PC-3 (cell line): ENCODE measurements around the gene CDH11.

Experiments
- CTCF ChIP-seq: fragments of 300-600 bp; sonication (generic); conservative IDR thresholded peaks from 2 replicates; pipeline ENCODE4 v1.5.1; 2017; ENCODE audit warnings: antibody characterized with exemption, low read depth, mild to moderate bottlenecking, low read length
- EZH2 ChIP-seq: fragments of 300-600 bp; sonication (generic); IDR thresholded peaks from one replicate; pipeline ENCODE4 v1.6.1; 2017; ENCODE audit warnings: antibody characterized with exemption, mild to moderate bottlenecking, low read length; ENCODE audit not compliant: unreplicated experiment
- EZH2phosphoT487 ChIP-seq: fragments of 300-600 bp; sonication (generic); IDR thresholded peaks from 2 replicates; pipeline ENCODE4 v1.6.1; 2018; ENCODE audit warnings: mild to moderate bottlenecking, antibody characterized with exemption, low read length, borderline replicate concordance

- TF ChIP-seq CTCF (no peak), EZH2 (no peak), EZH2phosphoT487 (no peak)
Observed at GRCh38 chr16:65066651-65067050, 55.2 kb downstream of the CDH11 start.
